Measurements from ENCODE around the gene IFNAR1.
A peak's percentile ranks its signal among the peaks of the same experiment; 100 is the strongest.

The IFNAR1 gene

GRCh38 chr21:33391656-33392055, 66.9 kb downstream of the IFNAR1 start:
- H3K4me3 ChIP-seq (ENCODE audit: low read length), result no peak overlapping the region
- DNase-seq (ENCODE audit: low read depth, low spot score), result no peak

- no peak for DNase-seq (ENCODE audit: low read depth, low spot score)
- no peak overlapping the region for H3K4me3 ChIP-seq (ENCODE audit: low read length)
These were observed 67.7 kb downstream of the IFNAR1 start for GRCh38 chr21:33392284-33392985.

- DNase-seq (ENCODE audit: low read depth, low spot score), result no peak
- H3K4me3 ChIP-seq (ENCODE audit: low read length), result no peak overlapping the region
These were observed 68.6 kb downstream of the IFNAR1 start for GRCh38 chr21:33393348-33393747.

GRCh38 chr21:33394260-33394659, 69.5 kb downstream of the IFNAR1 start:
- no peak overlapping the region for H3K4me3 ChIP-seq (ENCODE audit: low read length)
- no peak for DNase-seq (ENCODE audit: low read depth, low spot score)

GRCh38 chr21:33395891-33396331, 71.1 kb downstream of the IFNAR1 start:
- no peak for DNase-seq (ENCODE audit: low read depth, low spot score)

GRCh38 chr21:33396436-33396835, 71.7 kb downstream of the IFNAR1 start:
- H3K4me3 ChIP-seq (ENCODE audit: low read length), result no peak overlapping the region
- no peak for DNase-seq (ENCODE audit: low read depth, low spot score)

More at GRCh38 chr21:33395891-33396331, 71.1 kb downstream of the IFNAR1 start:
- no peak overlapping the region for H3K4me3 ChIP-seq (ENCODE audit: low read length)

GRCh38 chr21:33396951-33397350, 72.2 kb downstream of the IFNAR1 start:
- no peak for DNase-seq (ENCODE audit: low read depth, low spot score)

GRCh38 chr21:33397717-33398116, 72.9 kb downstream of the IFNAR1 start:
- H3K4me3 ChIP-seq (ENCODE audit: low read length), result no peak overlapping the region
- DNase-seq (ENCODE audit: low read depth, low spot score), result no peak

More at GRCh38 chr21:33396951-33397350, 72.2 kb downstream of the IFNAR1 start:
- H3K4me3 ChIP-seq (ENCODE audit: low read length), result no peak overlapping the region

- H3K4me3 ChIP-seq (ENCODE audit: low read length), result no peak overlapping the region
- no peak for DNase-seq (ENCODE audit: low read depth, low spot score)
These were observed 73.6 kb downstream of the IFNAR1 start for GRCh38 chr21:33398361-33398760.

- no peak overlapping the region for H3K4me3 ChIP-seq (ENCODE audit: low read length)
- DNase-seq (ENCODE audit: low read depth, low spot score), result no peak
These were observed 76.8 kb downstream of the IFNAR1 start for GRCh38 chr21:33401630-33401992.

- H3K4me3 ChIP-seq (ENCODE audit: low read length), result peak overlapping the region; percentile 74
- DNase-seq (ENCODE audit: low read depth, low spot score), result no peak
These were observed 77.5 kb downstream of the IFNAR1 start for GRCh38 chr21:33402001-33402979.

GRCh38 chr21:33403128-33403785, 78.5 kb downstream of the IFNAR1 start, which contains the start of gene IFNGR2:
Gene IFNGR2, plus strand, starts transcription at chr21:33403413. Its CDS starts 131 bp downstream, at chr21:33403544.
- DNase-seq (ENCODE audit: low read depth, low spot score), result no peak
- H3K4me3 ChIP-seq (ENCODE audit: low read length), result peak within 1 kb of the TSS; percentile 74

GRCh38 chr21:33403786-33404585, 79.2 kb downstream of the IFNAR1 start:
- H3K4me3 ChIP-seq (ENCODE audit: low read length), result peak overlapping the region; percentile 74
- no peak for DNase-seq (ENCODE audit: low read depth, low spot score)

- H3K4me3 ChIP-seq (ENCODE audit: low read length), result no peak overlapping the region
- DNase-seq (ENCODE audit: low read depth, low spot score), result no peak
These were observed 81.7 kb downstream of the IFNAR1 start for GRCh38 chr21:33406493-33406892.
